RCC 7860 (cell line): ENCODE measurements around the gene SMAP2.

Source experiments
- DNase-seq: peaks from one replicate; pipeline ENCODE4 v3.0.0-alpha.2; 2015; ENCODE audit warnings: low spot score
- FAIRE-seq: peaks from 2 replicates; lab custom pipeline; 2012; peaks lifted over from hg19 to GRCh38; lab: Jason Lieb, UNC

The SMAP2 gene

GRCh38 chr1:40469327-40469726 is 95.8 kb downstream of the SMAP2 start:
- no peak for FAIRE-seq
- DNase-seq, result no peak
